OCI-LY7 (cell line): ENCODE results near the gene CETP. TPM values are rescaled to one million over a fixed set of nuclear protein-coding genes. Genes with fewer than 3 reads are reported as not detected.

ENCODE experiments used
- BruUV-seq: library from RNA; stranded (reverse); fragments of 400-500 nt; replicated peaks from 2 replicates; lab custom pipeline; 2021; lab: Mats Ljungman, UMichigan
- CTCF ChIA-PET: fragments of 300-600 bp; sonication (Branson Sonifier 250); formaldehyde crosslinking; loops from one replicate; lab custom pipeline; 2022; ENCODE audit warnings: antibody characterized with exemption; ENCODE audit not compliant: unreplicated experiment; lab: Charles Lee
- POLR2A ChIA-PET: fragments of 300-600 bp; sonication (Branson Sonifier 250); formaldehyde crosslinking; loops from one replicate; lab custom pipeline; 2022; ENCODE audit warnings: antibody characterized with exemption; lab: Charles Lee
- DNase-seq: peaks from one replicate; pipeline ENCODE4 v3.0.0-alpha.2; 2015; ENCODE audit warnings: low spot score
- H2AFZ ChIP-seq: fragments of 200-600 bp; sonication (generic), shearing (Covaris generic); 2 replicates; pipeline ENCODE4 v1.6.1; 2014; ENCODE audit warnings: mild to moderate bottlenecking, antibody characterized with exemption, low read length, moderate library complexity
- H3K27ac ChIP-seq: fragments of 200-600 bp; sonication (generic); 2 replicates; pipeline ENCODE4 v1.5.1; 2014; ENCODE audit warnings: mixed run types, low read depth, mild to moderate bottlenecking, moderate library complexity, low read length, inconsistent platforms; ENCODE audit not compliant: poor library complexity, severe bottlenecking
- H3K36me3 ChIP-seq: fragments of 200-600 bp; sonication (generic); 2 replicates; pipeline ENCODE4 v1.6.1; 2014; ENCODE audit warnings: mild to moderate bottlenecking, antibody characterized with exemption, low read length, moderate library complexity, mixed read lengths; ENCODE audit not compliant: insufficient read depth
- H3K4me1 ChIP-seq: fragments of 200-600 bp; sonication (generic); 2 replicates; pipeline ENCODE4 v1.5.1; 2014; ENCODE audit warnings: mild to moderate bottlenecking, low read length; ENCODE audit not compliant: insufficient read depth, poor library complexity, severe bottlenecking
- H3K4me2 ChIP-seq: fragments of 200-600 bp; sonication (generic); 2 replicates; pipeline ENCODE4 v1.6.1; 2014; ENCODE audit warnings: mild to moderate bottlenecking, low read length
- H3K4me3 ChIP-seq: fragments of 200-600 bp; sonication (generic); 2 replicates; pipeline ENCODE4 v1.5.1; 2014; ENCODE audit warnings: mild to moderate bottlenecking, low read depth, low read length; ENCODE audit not compliant: poor library complexity, severe bottlenecking
- H3K79me2 ChIP-seq: fragments of 200-600 bp; sonication (generic); 2 replicates; pipeline ENCODE4 v1.6.1; 2016; ENCODE audit warnings: low read depth, mild to moderate bottlenecking, low read length, moderate library complexity, mixed read lengths; ENCODE audit not compliant: insufficient read depth
- H3K9me2 ChIP-seq: fragments of 200-600 bp; sonication (generic); 2 replicates; pipeline ENCODE4 v1.6.1; 2016; ENCODE audit warnings: mild to moderate bottlenecking, low read length, mixed read lengths; ENCODE audit not compliant: insufficient read depth
- H3K9me3 ChIP-seq: fragments of 200-600 bp; sonication (generic); 2 replicates; pipeline ENCODE4 v1.6.1; 2014; ENCODE audit warnings: mild to moderate bottlenecking, mixed run types, low read length, mixed read lengths
- H4K20me1 ChIP-seq: fragments of 200-600 bp; sonication (generic); 2 replicates; pipeline ENCODE4 v1.6.1; 2014; ENCODE audit warnings: mild to moderate bottlenecking, antibody characterized with exemption, low read length, moderate library complexity, mixed read lengths; ENCODE audit not compliant: insufficient read depth
- EZH2phosphoT487 ChIP-seq: fragments of 200-600 bp; sonication (generic); IDR thresholded peaks from 2 replicates; pipeline ENCODE4 v1.6.1; 2018; ENCODE audit warnings: low read depth, borderline replicate concordance, mild to moderate bottlenecking, mixed run types, antibody characterized with exemption, low read length, moderate library complexity, mixed read lengths
- intact Hi-C: fragments of 100-400 bp; cut with micrococcal nuclease; formaldehyde crosslinking; loops from one replicate; pipeline ENCODE4 v1.10.0; 2022; ENCODE audit not compliant: unreplicated experiment
- total RNA-seq, 2 experiments: library from RNA; depleted of rRNA in 1 of 2; stranded (reverse); fragments of >200 nt in 1 of 2; shearing (Covaris generic) in 1 of 2; gene quantifications; 2 replicates each; pipeline ENCODE4 v1.2.3, GENCODE V29; 2014 to 2022
- TF ChIP-seq, protein P1 (sequence below): fragments of 200-600 bp; sonication (generic); conservative IDR thresholded peaks from 2 replicates; pipeline ENCODE4 v1.5.1; 2014; ENCODE audit warnings: mild to moderate bottlenecking, antibody characterized with exemption, low read length, moderate library complexity, mixed read lengths

CETP gene
- total RNA-seq, 2 experiments from 2014 or later = 0.54 to 0.65 TPM

- Histone ChIP-seq H3K9me2 (no peaks in the 10 kb centered on the region), H3K79me2 (no peaks in the 10 kb centered on the region), H2AFZ (no peak overlapping the region), H3K4me2 (no peak overlapping the region), H3K27ac (no peak overlapping the region), H3K36me3 (peaks cover 86% of the 10 kb centered on the region), H3K4me3 (no peak overlapping the region), H4K20me1 (no peaks in the 10 kb centered on the region), H3K9me3 (no peaks in the 10 kb centered on the region), H3K4me1 (peaks cover 35% of the 10 kb centered on the region)
- no TSS peak for BruUV-seq
- intact Hi-C loops = no loop called here
- ChIA-PET POLR2A (interaction anchor here (1.2 to 1.5 kb wide), 3 partner anchors 8 to 48 kb away, joined by 3 to 4 read pairs (median 3); no protein-coding TSS in a partner anchor), CTCF (no interaction called here)
- TF ChIP-seq EZH2phosphoT487 = no peak
- TF ChIP-seq, protein P1, sequence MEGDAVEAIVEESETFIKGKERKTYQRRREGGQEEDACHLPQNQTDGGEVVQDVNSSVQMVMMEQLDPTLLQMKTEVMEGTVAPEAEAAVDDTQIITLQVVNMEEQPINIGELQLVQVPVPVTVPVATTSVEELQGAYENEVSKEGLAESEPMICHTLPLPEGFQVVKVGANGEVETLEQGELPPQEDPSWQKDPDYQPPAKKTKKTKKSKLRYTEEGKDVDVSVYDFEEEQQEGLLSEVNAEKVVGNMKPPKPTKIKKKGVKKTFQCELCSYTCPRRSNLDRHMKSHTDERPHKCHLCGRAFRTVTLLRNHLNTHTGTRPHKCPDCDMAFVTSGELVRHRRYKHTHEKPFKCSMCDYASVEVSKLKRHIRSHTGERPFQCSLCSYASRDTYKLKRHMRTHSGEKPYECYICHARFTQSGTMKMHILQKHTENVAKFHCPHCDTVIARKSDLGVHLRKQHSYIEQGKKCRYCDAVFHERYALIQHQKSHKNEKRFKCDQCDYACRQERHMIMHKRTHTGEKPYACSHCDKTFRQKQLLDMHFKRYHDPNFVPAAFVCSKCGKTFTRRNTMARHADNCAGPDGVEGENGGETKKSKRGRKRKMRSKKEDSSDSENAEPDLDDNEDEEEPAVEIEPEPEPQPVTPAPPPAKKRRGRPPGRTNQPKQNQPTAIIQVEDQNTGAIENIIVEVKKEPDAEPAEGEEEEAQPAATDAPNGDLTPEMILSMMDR = no peak
- DNase-seq = no peak
Measured at GRCh38 chr16:57031156-57031555, 69.4 kb downstream of the CETP start.

- Histone ChIP-seq H3K4me3 (no peak overlapping the region), H3K27ac (no peak overlapping the region), H3K4me2 (no peak overlapping the region), H3K9me2 (no peaks in the 10 kb centered on the region), H2AFZ (no peak overlapping the region), H3K9me3 (no peaks in the 10 kb centered on the region), H3K4me1 (peaks cover 47% of the 10 kb centered on the region), H3K36me3 (peaks cover 86% of the 10 kb centered on the region), H4K20me1 (no peaks in the 10 kb centered on the region), H3K79me2 (no peaks in the 10 kb centered on the region)
- intact Hi-C loops = no loop called here
- BruUV-seq = no TSS peak
- ChIA-PET CTCF (no interaction called here), POLR2A (interaction anchor here (1.2 kb wide), 2 partner anchors 22 to 50 kb away, joined by 3 to 4 read pairs; no protein-coding TSS in a partner anchor)
- TF ChIP-seq, protein P1 = no peak
- no peak for TF ChIP-seq EZH2phosphoT487
- DNase-seq = no peak
Measured at GRCh38 chr16:57032346-57032745, 70.6 kb downstream of the CETP start.

- Histone ChIP-seq H3K27ac (peak overlapping the region; percentile 18), H3K9me3 (no peaks in the 10 kb centered on the region), H4K20me1 (no peaks in the 10 kb centered on the region), H3K36me3 (peaks cover 86% of the 10 kb centered on the region), H3K4me3 (no peak overlapping the region), H3K79me2 (no peaks in the 10 kb centered on the region), H3K9me2 (no peaks in the 10 kb centered on the region), H3K4me1 (peaks cover 47% of the 10 kb centered on the region), H2AFZ (no peak overlapping the region), H3K4me2 (no peak overlapping the region)
- intact Hi-C loops = no loop called here
- no TSS peak for BruUV-seq
- POLR2A ChIA-PET = interaction anchor here (1.4 kb wide), 1 partner anchor 11 kb away, joined by 3 read pairs; no protein-coding TSS in a partner anchor
- TF ChIP-seq, protein P1 = no peak
- no peak for TF ChIP-seq EZH2phosphoT487
- CTCF ChIA-PET = no interaction called here
- no peak for DNase-seq
Measured at GRCh38 chr16:57032931-57033330, 71.2 kb downstream of the CETP start.
